ENCODE measurements around the gene SCNN1G. TPM values are rescaled to one million over a fixed set of nuclear protein-coding genes. Genes with fewer than 3 reads are reported as not detected.

The SCNN1G gene
- total RNA-seq, 2 experiments from 2014 or later = not detected

GRCh38 chr16:23227529-23227928, 45.0 kb downstream of the SCNN1G start:
- Histone ChIP-seq H2AFZ (ENCODE audit: low read length) (no peak overlapping the region), H3K4me1 (ENCODE audit: insufficient read depth, low read length, poor library complexity, severe bottlenecking) (no peaks in the 10 kb centered on the region), H3K9me3 (ENCODE audit: low read length) (no peaks in the 10 kb centered on the region), H3K9me2 (ENCODE audit: insufficient read depth, low read length) (no peaks in the 10 kb centered on the region), H3K4me3 (ENCODE audit: low read depth, low read length, poor library complexity, severe bottlenecking) (no peak overlapping the region), H3K27ac (ENCODE audit: low read depth, low read length, poor library complexity, severe bottlenecking) (no peak overlapping the region), H4K20me1 (ENCODE audit: insufficient read depth, low read length) (no peaks in the 10 kb centered on the region), H3K36me3 (ENCODE audit: insufficient read depth, low read length) (no peaks in the 10 kb centered on the region), H3K79me2 (ENCODE audit: insufficient read depth, low read depth, low read length) (no peaks in the 10 kb centered on the region), H3K4me2 (ENCODE audit: low read length) (no peak overlapping the region)
- ChIA-PET POLR2A (no interaction called here), CTCF (ENCODE audit: unreplicated experiment) (no interaction called here)
- BruUV-seq (replicated peaks) = no TSS peak
- TF ChIP-seq EZH2phosphoT487 (IDR thresholded peaks at IDR 0.05; ENCODE audit: borderline replicate concordance, low read depth, low read length) = no peak
- TF ChIP-seq CTCF (conservative IDR thresholded peaks at IDR 0.05; ENCODE audit: low read length) = no peak
- intact Hi-C loops (cut with micrococcal nuclease; ENCODE audit: unreplicated experiment) = no loop called here
- DNase-seq (ENCODE audit: low spot score) = peak; percentile 3

- Histone ChIP-seq H3K9me3 (ENCODE audit: low read length) (no peaks in the 10 kb centered on the region), H3K4me3 (ENCODE audit: low read depth, low read length, poor library complexity, severe bottlenecking) (no peak overlapping the region), H3K9me2 (ENCODE audit: insufficient read depth, low read length) (no peaks in the 10 kb centered on the region), H3K4me2 (ENCODE audit: low read length) (no peak overlapping the region), H3K4me1 (ENCODE audit: insufficient read depth, low read length, poor library complexity, severe bottlenecking) (no peaks in the 10 kb centered on the region), H3K36me3 (ENCODE audit: insufficient read depth, low read length) (no peaks in the 10 kb centered on the region), H3K79me2 (ENCODE audit: insufficient read depth, low read depth, low read length) (no peaks in the 10 kb centered on the region), H4K20me1 (ENCODE audit: insufficient read depth, low read length) (no peaks in the 10 kb centered on the region), H3K27ac (ENCODE audit: low read depth, low read length, poor library complexity, severe bottlenecking) (no peak overlapping the region), H2AFZ (ENCODE audit: low read length) (no peak overlapping the region)
- DNase-seq (ENCODE audit: low spot score) = no peak
- no peak for TF ChIP-seq CTCF (conservative IDR thresholded peaks at IDR 0.05; ENCODE audit: low read length)
- no peak for TF ChIP-seq EZH2phosphoT487 (IDR thresholded peaks at IDR 0.05; ENCODE audit: borderline replicate concordance, low read depth, low read length)
- CTCF ChIA-PET (ENCODE audit: unreplicated experiment) = no interaction called here
- intact Hi-C loops (cut with micrococcal nuclease; ENCODE audit: unreplicated experiment) = no loop called here
- no TSS peak for BruUV-seq (replicated peaks)
- POLR2A ChIA-PET = interaction anchor here (0.7 kb wide), 1 partner anchor 29 kb away, joined by 3 read pairs; no protein-coding TSS in a partner anchor
These were observed 47.2 kb downstream of the SCNN1G start for GRCh38 chr16:23229714-23230113.

DNA sequence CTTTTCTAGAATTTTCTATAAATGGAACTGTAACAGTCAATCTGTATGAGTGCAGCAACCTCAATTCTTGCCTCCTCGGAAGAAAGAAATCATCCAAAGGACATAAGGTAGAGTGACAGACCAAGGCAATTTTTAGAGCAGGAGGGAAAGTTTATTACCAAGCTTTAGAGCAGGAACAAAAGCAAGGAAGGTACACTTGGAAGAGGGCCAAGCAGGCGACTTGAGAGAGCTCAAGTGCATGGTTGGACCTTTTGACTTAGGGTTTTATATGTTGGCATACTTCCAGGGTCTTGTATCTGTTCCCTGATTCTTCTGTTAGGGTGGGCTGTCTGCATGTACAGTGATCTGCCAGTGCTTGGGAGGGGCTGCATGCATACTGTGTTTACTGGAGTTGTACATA, 50.3 kb downstream of the SCNN1G start:
- CTCF ChIA-PET (ENCODE audit: unreplicated experiment) = no interaction called here
- no peaks in the 10 kb centered on the region for H3K79me2 ChIP-seq (ENCODE audit: insufficient read depth, low read depth, low read length)
- no peak overlapping the region for H3K4me2 ChIP-seq (ENCODE audit: low read length)
- no peak overlapping the region for H2AFZ ChIP-seq (ENCODE audit: low read length)
- no peaks in the 10 kb centered on the region for H3K4me1 ChIP-seq (ENCODE audit: insufficient read depth, low read length, poor library complexity, severe bottlenecking)
- no peaks in the 10 kb centered on the region for H3K9me2 ChIP-seq (ENCODE audit: insufficient read depth, low read length)
- no peak overlapping the region for H3K4me3 ChIP-seq (ENCODE audit: low read depth, low read length, poor library complexity, severe bottlenecking)
- no peak overlapping the region for H3K27ac ChIP-seq (ENCODE audit: low read depth, low read length, poor library complexity, severe bottlenecking)
- intact Hi-C loops (cut with micrococcal nuclease; ENCODE audit: unreplicated experiment) = no loop called here
- DNase-seq (ENCODE audit: low spot score) = no peak
- H4K20me1 ChIP-seq (ENCODE audit: insufficient read depth, low read length) = no peaks in the 10 kb centered on the region
- no peaks in the 10 kb centered on the region for H3K36me3 ChIP-seq (ENCODE audit: insufficient read depth, low read length)
- POLR2A ChIA-PET = no interaction called here
- TF ChIP-seq CTCF (conservative IDR thresholded peaks at IDR 0.05; ENCODE audit: low read length) (no peak), EZH2phosphoT487 (IDR thresholded peaks at IDR 0.05; ENCODE audit: borderline replicate concordance, low read depth, low read length) (no peak)
- no TSS peak for BruUV-seq (replicated peaks)
- H3K9me3 ChIP-seq (ENCODE audit: low read length) = no peaks in the 10 kb centered on the region

All from OCI-LY7 (cell line).